WTC11 (cell line): ENCODE measurements around the gene PCBD2. TPM values are rescaled to one million over a fixed set of nuclear protein-coding genes. Genes with fewer than 3 reads are reported as not detected.
A peak's percentile ranks its signal among the peaks of the same experiment; 100 is the strongest.
"Not testable (repeated sequence)": the region's sequence is repeated elsewhere in the genome, so short reads cannot be mapped to it uniquely, and the experiment has no call there.

Source experiments
- ATAC-seq: fragments of 200-7000 bp; cut with Tn5 transposase; 2 replicates; pipeline ENCODE4 v1.10.0; 2021; ENCODE audit warnings: mild to moderate bottlenecking, moderate library complexity
- CTCF ChIA-PET: fragments of 300-600 bp; sonication (Branson Sonifier 250); formaldehyde crosslinking; loops from one replicate; lab custom pipeline; 2021; ENCODE audit warnings: antibody characterized with exemption; lab: Charles Lee
- POLR2A ChIA-PET: fragments of 350-600 bp; sonication (Branson Sonifier 250); formaldehyde crosslinking; loops from one replicate; lab custom pipeline; 2021; ENCODE audit warnings: antibody characterized with exemption; lab: Charles Lee
- DNase-seq: peaks from one replicate; pipeline ENCODE4 v3.0.0; 2021; ENCODE audit warnings: low spot score
- H3K27ac Mint-ChIP-seq: 2 replicates; pipeline ENCODE4 v1.8.0; 2021; ENCODE audit warnings: mixed read lengths
- H3K27me3 Mint-ChIP-seq: 2 replicates; pipeline ENCODE4 v1.8.0; 2021; ENCODE audit warnings: low read depth, mild to moderate bottlenecking, moderate library complexity, mixed read lengths
- H3K36me3 Mint-ChIP-seq: 2 replicates; pipeline ENCODE4 v1.8.0; 2021; ENCODE audit warnings: mixed read lengths
- H3K4me1 Mint-ChIP-seq: 2 replicates; pipeline ENCODE4 v1.8.0; 2022; ENCODE audit warnings: mixed read lengths
- H3K4me3 Mint-ChIP-seq: 2 replicates; pipeline ENCODE4 v1.8.0; 2021; ENCODE audit warnings: mild to moderate bottlenecking, moderate library complexity, mixed read lengths
- H3K9me3 Mint-ChIP-seq: 2 replicates; pipeline ENCODE4 v1.8.0; 2021; ENCODE audit warnings: mixed read lengths
- CBFB ChIP-seq: sonication (generic); formaldehyde crosslinking; IDR thresholded peaks from 2 replicates; pipeline ENCODE4 v1.8.1; 2022; ENCODE audit warnings: mild to moderate bottlenecking, low read depth, missing genetic modification reagents
- CREM ChIP-seq: sonication (generic); formaldehyde crosslinking; IDR thresholded peaks from 2 replicates; pipeline ENCODE4 v1.8.1; 2022; ENCODE audit warnings: mild to moderate bottlenecking, missing genetic modification reagents, moderate library complexity
- EMX1 ChIP-seq: fragments of 250-450 bp; sonication (Bioruptor Pico); IDR thresholded peaks from 2 replicates; pipeline ENCODE4 v1.8.0; 2021; ENCODE audit warnings: mild to moderate bottlenecking
- ETV6 ChIP-seq: sonication (generic); formaldehyde crosslinking; IDR thresholded peaks from 2 replicates; pipeline ENCODE4 v1.8.1; 2022; ENCODE audit warnings: mild to moderate bottlenecking, missing genetic modification reagents
- FOXK1 ChIP-seq: sonication (generic); formaldehyde crosslinking; IDR thresholded peaks from 2 replicates; pipeline ENCODE4 v1.8.0; 2022; ENCODE audit warnings: mild to moderate bottlenecking, moderate library complexity, missing genetic modification reagents
- FOXP1 ChIP-seq: sonication (generic); formaldehyde crosslinking; IDR thresholded peaks from 2 replicates; pipeline ENCODE4 v1.8.0; 2022; ENCODE audit warnings: missing genetic modification reagents, mild to moderate bottlenecking, moderate library complexity, borderline replicate concordance
- JAZF1 ChIP-seq: fragments of 250-450 bp; sonication (Bioruptor Pico); IDR thresholded peaks from 2 replicates; pipeline ENCODE4 v1.9.0; 2021; ENCODE audit warnings: moderate library complexity, mild to moderate bottlenecking, inconsistent platforms
- MYBL2 ChIP-seq: sonication (generic); formaldehyde crosslinking; IDR thresholded peaks from 2 replicates; pipeline ENCODE4 v1.8.1; 2023; ENCODE audit warnings: mild to moderate bottlenecking, moderate library complexity, missing genetic modification reagents
- NFATC4 ChIP-seq: fragments of 250-450 bp; sonication (Bioruptor Pico); IDR thresholded peaks from 2 replicates; pipeline ENCODE4 v1.9.0; 2021; ENCODE audit warnings: mild to moderate bottlenecking
- NR2C2 ChIP-seq: sonication (generic); formaldehyde crosslinking; IDR thresholded peaks from 2 replicates; pipeline ENCODE4 v1.8.0; 2022; ENCODE audit warnings: mild to moderate bottlenecking, missing genetic modification reagents
- NR3C1 ChIP-seq: sonication (generic); formaldehyde crosslinking; conservative IDR thresholded peaks from 2 replicates; pipeline ENCODE4 v1.8.1; 2023; ENCODE audit warnings: low read depth, mild to moderate bottlenecking, missing genetic modification reagents
- OVOL2 ChIP-seq: fragments of 250-450 bp; sonication (Bioruptor Pico); IDR thresholded peaks from 2 replicates; pipeline ENCODE4 v1.9.0; 2021; ENCODE audit warnings: mild to moderate bottlenecking, borderline replicate concordance
- SMAD3 ChIP-seq: sonication (generic); formaldehyde crosslinking; IDR thresholded peaks from 2 replicates; pipeline ENCODE4 v1.8.0; 2022; ENCODE audit warnings: missing genetic modification reagents, mild to moderate bottlenecking, borderline replicate concordance
- SMAD4 ChIP-seq: sonication (generic); formaldehyde crosslinking; IDR thresholded peaks from 2 replicates; pipeline ENCODE4 v1.8.0; 2022; ENCODE audit warnings: mild to moderate bottlenecking, missing genetic modification reagents
- SP1 ChIP-seq: sonication (generic); formaldehyde crosslinking; conservative IDR thresholded peaks from 2 replicates; pipeline ENCODE4 v1.8.1; 2022; ENCODE audit warnings: missing genetic modification reagents
- TEAD1 ChIP-seq: sonication (generic); formaldehyde crosslinking; IDR thresholded peaks from 2 replicates; pipeline ENCODE4 v1.8.0; 2022; ENCODE audit warnings: mild to moderate bottlenecking, missing genetic modification reagents
- ZNF219 ChIP-seq: sonication (generic); formaldehyde crosslinking; IDR thresholded peaks from 2 replicates; pipeline ENCODE4 v1.8.0; 2023; ENCODE audit warnings: missing genetic modification reagents, mild to moderate bottlenecking, borderline replicate concordance
- ZNF396 ChIP-seq: fragments of 250-450 bp; sonication (Bioruptor Pico); IDR thresholded peaks from 2 replicates; pipeline ENCODE4 v1.8.0; 2021; ENCODE audit warnings: mild to moderate bottlenecking, moderate library complexity, borderline replicate concordance
- ZNF671 ChIP-seq: fragments of 250-450 bp; sonication (Bioruptor Pico); IDR thresholded peaks from 2 replicates; pipeline ENCODE4 v1.8.0; 2021; ENCODE audit warnings: mild to moderate bottlenecking
- total RNA-seq: library from RNA; stranded (reverse); gene quantifications from 3 replicates; pipeline ENCODE4 v1.2.3, GENCODE V29; 2021
- TF ChIP-seq, protein P1 (sequence below): sonication (generic); formaldehyde crosslinking; IDR thresholded peaks from 2 replicates; pipeline ENCODE4 v1.8.0; 2022; ENCODE audit warnings: mild to moderate bottlenecking, missing genetic modification reagents
- TF ChIP-seq, protein P2 (sequence below): sonication (generic); formaldehyde crosslinking; IDR thresholded peaks from 2 replicates; pipeline ENCODE4 v1.8.1; 2022; ENCODE audit warnings: mild to moderate bottlenecking, moderate library complexity, missing genetic modification reagents
- TF ChIP-seq, protein P3 (sequence below): sonication (generic); formaldehyde crosslinking; IDR thresholded peaks from 2 replicates; pipeline ENCODE4 v1.8.1; 2023; ENCODE audit warnings: mild to moderate bottlenecking, missing genetic modification reagents
- TF ChIP-seq, protein P4 (sequence below): sonication (generic); formaldehyde crosslinking; IDR thresholded peaks from 2 replicates; pipeline ENCODE4 v1.8.1; 2022; ENCODE audit warnings: mild to moderate bottlenecking, missing genetic modification reagents, moderate library complexity, borderline replicate concordance
- TF ChIP-seq, protein P5 (sequence below): sonication (generic); formaldehyde crosslinking; IDR thresholded peaks from 2 replicates; pipeline ENCODE4 v1.8.0; 2023; ENCODE audit warnings: missing genetic modification reagents
- TF ChIP-seq, protein P6 (sequence below): fragments of 250-450 bp; sonication (Bioruptor Pico); IDR thresholded peaks from 2 replicates; pipeline ENCODE4 v1.9.0; 2021; ENCODE audit warnings: mild to moderate bottlenecking
- TF ChIP-seq, protein P7 (sequence below): fragments of 200-600 bp; IDR thresholded peaks from 2 replicates; pipeline ENCODE4 v1.8.0; 2022; ENCODE audit warnings: antibody characterized with exemption
- TF ChIP-seq, protein P8 (sequence below): sonication (generic); formaldehyde crosslinking; IDR thresholded peaks from 2 replicates; pipeline ENCODE4 v1.8.1; 2023; ENCODE audit warnings: mild to moderate bottlenecking, moderate library complexity, missing genetic modification reagents

Gene PCBD2
- total RNA-seq, 1 experiment from 2014 or later, result 9.9 TPM

DNA sequence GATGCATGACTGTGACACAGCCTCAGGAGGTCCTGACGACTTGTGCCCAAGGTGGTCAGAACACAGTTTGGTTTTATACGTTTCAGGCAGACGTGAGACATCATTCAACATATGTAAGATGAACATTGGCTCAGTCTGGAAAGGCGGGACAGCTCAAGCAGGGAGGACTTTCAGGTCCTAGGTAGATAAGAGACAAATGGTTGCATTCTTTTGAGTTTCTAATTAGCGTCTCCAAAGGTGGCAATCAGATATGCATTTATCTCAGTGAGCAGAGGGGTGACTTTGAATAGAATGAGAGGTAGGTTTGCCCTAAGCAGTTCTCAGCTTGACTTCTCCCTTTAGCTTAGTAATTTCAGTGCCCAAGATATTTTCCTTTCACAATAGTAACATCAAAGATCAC, 85.3 kb downstream of the PCBD2 start:
- peak; percentile 46; the same call in 1 of the 2 replicates for ATAC-seq
- H3K36me3 Mint-ChIP-seq, H3K4me3 Mint-ChIP-seq, CTCF ChIA-PET, POLR2A ChIA-PET, H3K27ac Mint-ChIP-seq, DNase-seq: not testable (repeated sequence)
- TF ChIP-seq ETV6, result 0 out of 2 replicates have a peak, but pooled peaks have one; percentile 45
- Mint-ChIP-seq H3K27me3 (peaks cover 11% of the 10 kb centered on the region), H3K4me1 (peaks cover 21% of the 10 kb centered on the region), H3K9me3 (peaks cover 11% of the 10 kb centered on the region)

DNA sequence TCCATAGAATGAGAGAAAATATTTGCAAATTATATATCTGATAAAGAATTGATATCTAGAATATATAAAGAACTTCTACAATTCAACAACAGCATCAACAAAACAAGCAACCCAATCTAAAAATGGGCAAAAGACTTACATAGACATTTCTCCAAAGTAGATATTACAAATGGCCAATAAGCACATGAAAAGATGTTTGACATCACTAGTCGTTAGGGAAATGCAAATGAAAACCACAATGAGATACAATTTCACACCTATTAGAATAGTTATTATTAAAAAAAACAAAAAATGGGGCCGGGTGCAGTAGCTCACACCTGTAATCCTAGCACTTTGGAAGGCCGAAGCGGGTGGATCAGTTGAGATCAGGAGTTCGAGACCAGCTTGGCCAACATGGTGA, 87.2 kb downstream of the PCBD2 start:
- POLR2A ChIA-PET, result no interaction called here
- H3K36me3 Mint-ChIP-seq, result 0 out of 2 replicates have a peak, but pooled peaks cover 8% of the 10 kb centered on the region
- ATAC-seq, result no peak
- DNase-seq, result no peak
- H3K4me3 Mint-ChIP-seq, result no peak overlapping the region
- H3K4me1 Mint-ChIP-seq, result peaks cover 25% of the 10 kb centered on the region
- CTCF ChIA-PET, result no interaction called here
- H3K27me3 Mint-ChIP-seq, result peaks cover 11% of the 10 kb centered on the region
- TF ChIP-seq CREM (CRISPR knock-in tag) (no peak), ZNF396 (no peak), FOXK1 (no peak), SMAD3 (no peak), JAZF1 (CRISPR knock-in tag) (no peak), ZNF671 (CRISPR knock-in tag) (no peak), SP1 (no peak), TEAD1 (no peak), NR2C2 (CRISPR knock-in tag) (no peak)
- TF ChIP-seq, protein P1, sequence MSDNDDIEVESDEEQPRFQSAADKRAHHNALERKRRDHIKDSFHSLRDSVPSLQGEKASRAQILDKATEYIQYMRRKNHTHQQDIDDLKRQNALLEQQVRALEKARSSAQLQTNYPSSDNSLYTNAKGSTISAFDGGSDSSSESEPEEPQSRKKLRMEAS, result no peak
- TF ChIP-seq, protein P2, sequence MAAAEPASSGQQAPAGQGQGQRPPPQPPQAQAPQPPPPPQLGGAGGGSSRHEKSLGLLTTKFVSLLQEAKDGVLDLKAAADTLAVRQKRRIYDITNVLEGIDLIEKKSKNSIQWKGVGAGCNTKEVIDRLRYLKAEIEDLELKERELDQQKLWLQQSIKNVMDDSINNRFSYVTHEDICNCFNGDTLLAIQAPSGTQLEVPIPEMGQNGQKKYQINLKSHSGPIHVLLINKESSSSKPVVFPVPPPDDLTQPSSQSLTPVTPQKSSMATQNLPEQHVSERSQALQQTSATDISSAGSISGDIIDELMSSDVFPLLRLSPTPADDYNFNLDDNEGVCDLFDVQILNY (CRISPR knock-in tag), result no peak
- TF ChIP-seq, protein P3, sequence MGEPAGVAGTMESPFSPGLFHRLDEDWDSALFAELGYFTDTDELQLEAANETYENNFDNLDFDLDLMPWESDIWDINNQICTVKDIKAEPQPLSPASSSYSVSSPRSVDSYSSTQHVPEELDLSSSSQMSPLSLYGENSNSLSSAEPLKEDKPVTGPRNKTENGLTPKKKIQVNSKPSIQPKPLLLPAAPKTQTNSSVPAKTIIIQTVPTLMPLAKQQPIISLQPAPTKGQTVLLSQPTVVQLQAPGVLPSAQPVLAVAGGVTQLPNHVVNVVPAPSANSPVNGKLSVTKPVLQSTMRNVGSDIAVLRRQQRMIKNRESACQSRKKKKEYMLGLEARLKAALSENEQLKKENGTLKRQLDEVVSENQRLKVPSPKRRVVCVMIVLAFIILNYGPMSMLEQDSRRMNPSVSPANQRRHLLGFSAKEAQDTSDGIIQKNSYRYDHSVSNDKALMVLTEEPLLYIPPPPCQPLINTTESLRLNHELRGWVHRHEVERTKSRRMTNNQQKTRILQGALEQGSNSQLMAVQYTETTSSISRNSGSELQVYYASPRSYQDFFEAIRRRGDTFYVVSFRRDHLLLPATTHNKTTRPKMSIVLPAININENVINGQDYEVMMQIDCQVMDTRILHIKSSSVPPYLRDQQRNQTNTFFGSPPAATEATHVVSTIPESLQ, result no peak
- TF ChIP-seq, protein P4, sequence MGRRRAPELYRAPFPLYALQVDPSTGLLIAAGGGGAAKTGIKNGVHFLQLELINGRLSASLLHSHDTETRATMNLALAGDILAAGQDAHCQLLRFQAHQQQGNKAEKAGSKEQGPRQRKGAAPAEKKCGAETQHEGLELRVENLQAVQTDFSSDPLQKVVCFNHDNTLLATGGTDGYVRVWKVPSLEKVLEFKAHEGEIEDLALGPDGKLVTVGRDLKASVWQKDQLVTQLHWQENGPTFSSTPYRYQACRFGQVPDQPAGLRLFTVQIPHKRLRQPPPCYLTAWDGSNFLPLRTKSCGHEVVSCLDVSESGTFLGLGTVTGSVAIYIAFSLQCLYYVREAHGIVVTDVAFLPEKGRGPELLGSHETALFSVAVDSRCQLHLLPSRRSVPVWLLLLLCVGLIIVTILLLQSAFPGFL, result no peak
- TF ChIP-seq, protein P5, sequence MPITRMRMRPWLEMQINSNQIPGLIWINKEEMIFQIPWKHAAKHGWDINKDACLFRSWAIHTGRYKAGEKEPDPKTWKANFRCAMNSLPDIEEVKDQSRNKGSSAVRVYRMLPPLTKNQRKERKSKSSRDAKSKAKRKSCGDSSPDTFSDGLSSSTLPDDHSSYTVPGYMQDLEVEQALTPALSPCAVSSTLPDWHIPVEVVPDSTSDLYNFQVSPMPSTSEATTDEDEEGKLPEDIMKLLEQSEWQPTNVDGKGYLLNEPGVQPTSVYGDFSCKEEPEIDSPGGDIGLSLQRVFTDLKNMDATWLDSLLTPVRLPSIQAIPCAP (CRISPR knock-in tag), result no peak
- TF ChIP-seq, all 79 proteins: peak for 0
- H3K9me3 Mint-ChIP-seq, result peaks cover 11% of the 10 kb centered on the region
- H3K27ac Mint-ChIP-seq, result no peak overlapping the region

DNA sequence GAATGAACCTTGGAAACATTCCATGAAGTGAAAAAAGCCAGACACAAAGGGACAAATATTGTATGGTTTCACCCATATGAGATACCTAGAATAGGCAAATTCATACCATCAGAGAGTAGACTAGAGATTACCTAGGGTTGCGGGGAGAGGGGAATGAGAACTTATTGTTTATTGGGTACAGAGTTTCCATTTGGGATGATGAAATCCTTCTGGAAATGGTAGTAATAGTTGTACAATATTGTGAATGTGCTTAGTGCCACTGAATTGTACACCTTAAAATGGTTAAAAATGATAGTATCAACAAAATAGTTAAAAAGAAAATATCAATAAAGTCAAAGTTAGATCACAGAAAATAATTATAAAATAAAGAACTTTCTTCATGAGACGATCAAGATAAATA, 88.2 kb downstream of the PCBD2 start:
- ATAC-seq, result no peak
- TF ChIP-seq FOXP1 (CRISPR knock-in tag), result no peak
- TF ChIP-seq ZNF219 (CRISPR knock-in tag), result no peak
- TF ChIP-seq CBFB (CRISPR knock-in tag), result no peak
- TF ChIP-seq SMAD3, result no peak
- no peak for TF ChIP-seq SP1
- no peak for TF ChIP-seq NFATC4
- no peak for TF ChIP-seq SMAD4
- no peak for TF ChIP-seq NR2C2 (CRISPR knock-in tag)
- TF ChIP-seq, protein P6, sequence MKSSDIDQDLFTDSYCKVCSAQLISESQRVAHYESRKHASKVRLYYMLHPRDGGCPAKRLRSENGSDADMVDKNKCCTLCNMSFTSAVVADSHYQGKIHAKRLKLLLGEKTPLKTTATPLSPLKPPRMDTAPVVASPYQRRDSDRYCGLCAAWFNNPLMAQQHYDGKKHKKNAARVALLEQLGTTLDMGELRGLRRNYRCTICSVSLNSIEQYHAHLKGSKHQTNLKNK (CRISPR knock-in tag), result no peak
- TF ChIP-seq, protein P7, sequence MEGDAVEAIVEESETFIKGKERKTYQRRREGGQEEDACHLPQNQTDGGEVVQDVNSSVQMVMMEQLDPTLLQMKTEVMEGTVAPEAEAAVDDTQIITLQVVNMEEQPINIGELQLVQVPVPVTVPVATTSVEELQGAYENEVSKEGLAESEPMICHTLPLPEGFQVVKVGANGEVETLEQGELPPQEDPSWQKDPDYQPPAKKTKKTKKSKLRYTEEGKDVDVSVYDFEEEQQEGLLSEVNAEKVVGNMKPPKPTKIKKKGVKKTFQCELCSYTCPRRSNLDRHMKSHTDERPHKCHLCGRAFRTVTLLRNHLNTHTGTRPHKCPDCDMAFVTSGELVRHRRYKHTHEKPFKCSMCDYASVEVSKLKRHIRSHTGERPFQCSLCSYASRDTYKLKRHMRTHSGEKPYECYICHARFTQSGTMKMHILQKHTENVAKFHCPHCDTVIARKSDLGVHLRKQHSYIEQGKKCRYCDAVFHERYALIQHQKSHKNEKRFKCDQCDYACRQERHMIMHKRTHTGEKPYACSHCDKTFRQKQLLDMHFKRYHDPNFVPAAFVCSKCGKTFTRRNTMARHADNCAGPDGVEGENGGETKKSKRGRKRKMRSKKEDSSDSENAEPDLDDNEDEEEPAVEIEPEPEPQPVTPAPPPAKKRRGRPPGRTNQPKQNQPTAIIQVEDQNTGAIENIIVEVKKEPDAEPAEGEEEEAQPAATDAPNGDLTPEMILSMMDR, result no peak
- TF ChIP-seq, protein P8, sequence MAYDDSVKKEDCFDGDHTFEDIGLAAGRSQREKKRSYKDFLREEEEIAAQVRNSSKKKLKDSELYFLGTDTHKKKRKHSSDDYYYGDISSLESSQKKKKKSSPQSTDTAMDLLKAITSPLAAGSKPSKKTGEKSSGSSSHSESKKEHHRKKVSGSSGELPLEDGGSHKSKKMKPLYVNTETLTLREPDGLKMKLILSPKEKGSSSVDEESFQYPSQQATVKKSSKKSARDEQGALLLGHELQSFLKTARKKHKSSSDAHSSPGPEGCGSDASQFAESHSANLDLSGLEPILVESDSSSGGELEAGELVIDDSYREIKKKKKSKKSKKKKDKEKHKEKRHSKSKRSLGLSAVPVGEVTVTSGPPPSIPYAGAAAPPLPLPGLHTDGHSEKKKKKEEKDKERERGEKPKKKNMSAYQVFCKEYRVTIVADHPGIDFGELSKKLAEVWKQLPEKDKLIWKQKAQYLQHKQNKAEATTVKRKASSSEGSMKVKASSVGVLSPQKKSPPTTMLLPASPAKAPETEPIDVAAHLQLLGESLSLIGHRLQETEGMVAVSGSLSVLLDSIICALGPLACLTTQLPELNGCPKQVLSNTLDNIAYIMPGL (CRISPR knock-in tag), result no peak
- no peak for TF ChIP-seq EMX1 (CRISPR knock-in tag)
- TF ChIP-seq MYBL2 (CRISPR knock-in tag), result no peak
- no peak for TF ChIP-seq NR3C1 (CRISPR knock-in tag)
- no peak for TF ChIP-seq OVOL2
- TF ChIP-seq, all 79 proteins: peak for 0
- H3K36me3 Mint-ChIP-seq, result 0 out of 2 replicates have a peak, but pooled peaks cover 8% of the 10 kb centered on the region
- H3K9me3 Mint-ChIP-seq, result peaks cover 11% of the 10 kb centered on the region
- CTCF ChIA-PET, result no interaction called here
- H3K27me3 Mint-ChIP-seq, result peaks cover 11% of the 10 kb centered on the region
- DNase-seq, result no peak
- POLR2A ChIA-PET, result no interaction called here
- peaks cover 25% of the 10 kb centered on the region for H3K4me1 Mint-ChIP-seq
- H3K27ac Mint-ChIP-seq, result no peak overlapping the region
- no peak overlapping the region for H3K4me3 Mint-ChIP-seq
